GM18498 (cell line): ENCODE measurements around the gene HSPH1.
A peak's percentile ranks its signal among the peaks of the same experiment; 100 is the strongest.

Experiments used
- ATAC-seq: cut with Tn5 transposase; IDR thresholded peaks from one replicate; pipeline ENCODE4 v1.9.1; 2021; ENCODE audit warnings: mild to moderate bottlenecking, moderate library complexity; ENCODE audit not compliant: unreplicated experiment

HSPH1 gene

DNA sequence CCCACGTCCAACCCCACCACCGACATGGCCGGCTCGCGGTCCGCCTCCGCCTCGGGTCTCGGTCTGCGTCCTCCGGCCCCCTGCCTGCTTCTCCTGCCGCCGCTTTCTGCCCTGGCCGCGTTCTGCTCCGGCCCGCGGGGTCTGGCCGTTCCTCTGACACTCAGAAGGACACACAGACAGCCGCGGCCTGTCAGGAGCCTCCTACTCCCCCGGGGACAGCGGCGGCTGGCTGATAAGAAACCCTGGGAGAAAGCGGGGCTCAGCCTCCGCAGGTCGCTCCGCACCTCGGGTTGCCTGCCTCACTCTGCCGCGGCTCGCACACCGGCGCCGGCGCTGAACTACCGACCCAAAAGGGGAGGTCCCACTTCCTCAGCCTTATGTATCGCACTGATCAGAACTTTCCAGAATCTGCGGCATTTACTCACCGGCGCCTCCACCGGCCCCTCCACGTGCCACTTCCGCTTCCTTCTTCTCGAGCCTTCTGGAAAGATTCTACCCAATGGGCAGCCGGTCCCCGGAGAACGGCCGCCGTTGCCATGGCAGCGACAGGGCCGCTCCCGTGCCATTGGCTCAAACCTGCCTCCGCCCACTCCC, at the start of gene HSPH1:
Gene HSPH1, minus strand, starts transcription at position 348 of the 594 bp plus-strand sequence. Its CDS starts 322 bp downstream, at position 26.
- ATAC-seq = peak; percentile 83

- ATAC-seq = no peak
These were observed 48.1 kb upstream of the HSPH1 start for GRCh38 chr13:31209841-31210210.

DNA sequence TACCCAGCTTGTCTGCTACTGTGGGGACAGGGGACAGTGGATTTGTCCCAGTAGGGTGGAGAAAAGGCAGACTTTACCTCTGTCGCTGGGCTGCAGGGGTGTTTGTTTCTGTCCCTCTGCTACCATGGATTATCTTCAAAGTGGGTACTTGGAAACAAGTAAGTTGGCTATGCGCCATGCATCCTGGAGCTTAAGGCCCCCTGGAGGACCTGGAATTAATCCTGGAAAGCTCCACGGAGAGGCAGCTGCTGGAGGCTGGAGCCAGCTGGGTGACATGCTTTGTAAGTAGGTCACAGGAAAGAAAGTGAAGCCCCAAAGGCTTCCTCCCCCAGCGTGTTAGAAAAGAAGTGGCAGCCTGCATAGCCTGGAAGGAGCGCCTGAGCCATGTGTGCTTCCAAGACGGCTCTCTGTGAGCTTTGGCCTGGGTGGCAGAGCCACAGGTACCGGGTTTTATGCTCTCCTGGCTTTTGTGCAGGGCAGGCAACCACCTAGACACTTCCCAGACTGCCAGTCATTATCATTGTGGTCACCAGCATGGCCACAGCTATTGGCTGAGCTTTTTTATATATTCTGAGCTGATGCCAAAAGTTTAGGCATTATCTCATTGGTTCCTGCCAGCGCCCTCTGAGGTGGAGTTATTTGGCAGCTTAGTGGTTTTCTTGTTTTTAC, 47.6 kb upstream of the HSPH1 start:
- ATAC-seq = no peak

DNA sequence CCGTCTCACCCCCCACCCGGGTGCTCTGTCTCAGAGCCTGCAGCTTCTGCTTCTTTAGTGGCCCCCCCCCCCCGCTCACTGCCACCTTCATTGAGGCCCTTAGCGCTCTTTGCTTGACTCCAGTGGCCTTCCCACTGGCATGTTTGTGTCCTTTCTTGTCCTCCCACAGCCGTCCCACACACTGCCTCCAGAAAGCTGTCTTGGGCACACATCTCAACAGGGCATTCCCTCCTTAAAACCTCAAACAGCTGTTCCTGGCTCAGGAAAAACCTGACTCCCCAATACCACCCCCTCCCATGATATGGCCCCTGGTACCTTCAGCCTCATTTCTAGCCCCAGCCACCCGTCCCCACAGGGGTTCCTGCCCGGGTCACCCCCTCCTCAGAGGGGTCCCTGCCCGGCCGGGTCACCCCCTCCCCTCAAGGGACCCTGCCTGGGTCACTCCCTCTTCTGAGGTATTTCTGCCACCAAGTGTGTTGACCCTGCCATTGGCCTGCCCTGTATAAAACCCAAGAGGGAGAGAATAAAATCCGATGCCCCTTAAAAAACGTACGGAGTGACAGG, 46.9 kb upstream of the HSPH1 start:
- ATAC-seq = no peak

DNA sequence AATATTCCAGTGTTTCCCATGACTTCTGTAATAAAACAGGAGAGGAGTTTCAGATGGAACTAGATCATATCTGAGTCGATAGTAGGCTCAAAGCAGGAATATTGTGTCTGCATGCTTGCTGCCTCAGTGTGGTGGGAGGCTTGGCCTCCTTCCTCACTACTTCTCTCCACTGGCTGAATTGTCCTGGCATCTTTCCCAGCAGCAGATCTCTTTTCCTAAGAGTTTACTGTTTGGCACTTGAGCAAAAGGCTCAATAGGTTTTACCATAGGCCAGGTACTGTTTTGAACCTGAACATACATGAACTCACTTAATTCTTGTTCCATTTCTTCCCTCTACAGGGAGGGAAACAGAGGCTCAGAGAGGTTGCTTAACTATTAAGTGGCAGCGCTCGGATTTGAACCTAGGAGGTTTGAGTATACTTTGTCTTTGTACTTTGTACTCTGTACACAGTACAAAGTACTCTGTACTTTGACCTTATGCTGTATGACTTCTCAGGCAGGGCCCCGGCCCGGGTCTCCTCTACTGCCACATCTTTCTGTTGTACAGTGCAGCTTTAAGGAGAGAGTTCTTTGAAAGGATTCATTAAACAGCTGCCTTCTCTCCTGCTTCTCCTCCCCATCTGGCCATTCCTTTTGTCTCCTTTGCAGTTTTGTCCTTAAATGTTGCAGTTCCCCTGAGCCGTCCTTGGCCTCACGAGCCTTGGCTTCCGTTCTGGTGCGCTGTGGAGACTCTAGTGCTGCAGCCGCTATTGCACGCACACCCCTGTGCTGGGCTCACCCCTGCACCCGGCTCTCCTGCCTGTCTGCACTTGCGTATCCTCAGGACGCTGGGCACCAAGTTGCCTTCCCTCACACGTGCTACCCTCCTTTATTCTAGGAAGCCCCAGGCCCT, 46.2 kb upstream of the HSPH1 start:
- ATAC-seq = no peak

DNA sequence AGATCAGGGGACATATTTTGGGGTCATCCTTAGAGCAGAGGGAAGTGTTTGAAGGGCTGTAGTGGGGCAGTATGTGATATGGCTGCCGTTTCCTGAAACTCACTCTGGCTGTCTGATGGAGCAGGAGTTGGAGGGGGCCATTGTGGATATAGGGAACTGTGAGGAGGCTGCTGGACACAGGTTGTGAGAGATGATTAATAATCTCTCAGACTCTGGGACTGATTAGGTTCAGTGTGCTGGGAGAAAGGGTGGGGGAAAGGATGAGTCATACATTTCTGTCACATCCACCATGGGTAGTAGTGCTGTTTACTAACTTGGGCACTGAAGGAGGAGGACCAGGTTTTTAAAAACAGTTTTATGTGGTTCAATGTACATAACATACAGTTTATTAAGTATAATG, 42.9 kb upstream of the HSPH1 start:
- ATAC-seq = no peak

DNA sequence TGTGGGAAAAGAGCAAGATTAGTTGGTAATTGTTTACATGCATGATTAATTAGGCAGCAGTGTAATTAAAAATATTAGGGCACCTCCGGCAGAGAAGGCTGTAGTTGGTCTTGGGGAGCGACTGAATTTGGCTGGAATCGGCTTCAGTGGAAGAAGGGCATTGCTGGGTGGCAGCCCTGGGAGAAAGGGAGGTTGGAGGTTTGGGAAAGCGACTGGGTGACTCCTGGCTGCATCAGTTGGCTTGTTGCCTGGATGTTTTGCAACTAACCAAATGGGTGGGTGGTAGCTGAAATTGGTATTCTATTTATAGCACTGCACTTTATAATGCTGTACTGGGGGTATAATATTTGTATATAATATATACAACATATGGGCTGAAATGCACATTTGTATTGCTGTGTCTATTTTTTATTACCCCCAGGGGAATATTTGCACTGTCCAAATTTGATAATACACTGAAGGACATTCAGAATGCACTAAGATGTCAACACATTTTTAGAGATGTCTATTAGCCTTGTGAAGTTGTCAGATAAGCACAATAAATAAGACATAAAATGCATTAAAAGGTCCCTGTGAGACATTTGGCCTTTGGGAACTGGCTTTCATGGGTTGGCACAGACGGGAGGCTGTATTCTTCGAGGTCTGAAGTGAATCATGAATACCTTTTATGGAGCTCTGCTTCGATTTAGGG, 39.8 kb upstream of the HSPH1 start:
- no peak for ATAC-seq

DNA sequence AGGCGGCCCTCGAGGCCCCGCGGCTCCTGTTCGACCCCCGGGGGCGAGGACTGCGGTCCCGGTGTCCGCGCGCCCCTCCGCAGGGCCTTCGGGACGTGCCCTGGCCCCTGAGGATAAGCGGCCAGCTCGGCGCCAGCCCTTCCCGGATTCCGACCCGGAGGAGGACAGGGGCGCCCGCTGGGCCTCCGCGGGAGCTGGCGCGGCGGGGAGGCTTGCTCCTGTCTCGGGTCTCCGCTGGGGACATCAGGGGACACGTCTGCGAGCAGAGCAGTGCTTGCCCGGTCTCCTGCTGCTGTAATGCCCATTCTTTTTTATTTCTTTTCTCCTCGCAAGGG, 38.9 kb upstream of the HSPH1 start:
- peak; percentile 27 for ATAC-seq

DNA sequence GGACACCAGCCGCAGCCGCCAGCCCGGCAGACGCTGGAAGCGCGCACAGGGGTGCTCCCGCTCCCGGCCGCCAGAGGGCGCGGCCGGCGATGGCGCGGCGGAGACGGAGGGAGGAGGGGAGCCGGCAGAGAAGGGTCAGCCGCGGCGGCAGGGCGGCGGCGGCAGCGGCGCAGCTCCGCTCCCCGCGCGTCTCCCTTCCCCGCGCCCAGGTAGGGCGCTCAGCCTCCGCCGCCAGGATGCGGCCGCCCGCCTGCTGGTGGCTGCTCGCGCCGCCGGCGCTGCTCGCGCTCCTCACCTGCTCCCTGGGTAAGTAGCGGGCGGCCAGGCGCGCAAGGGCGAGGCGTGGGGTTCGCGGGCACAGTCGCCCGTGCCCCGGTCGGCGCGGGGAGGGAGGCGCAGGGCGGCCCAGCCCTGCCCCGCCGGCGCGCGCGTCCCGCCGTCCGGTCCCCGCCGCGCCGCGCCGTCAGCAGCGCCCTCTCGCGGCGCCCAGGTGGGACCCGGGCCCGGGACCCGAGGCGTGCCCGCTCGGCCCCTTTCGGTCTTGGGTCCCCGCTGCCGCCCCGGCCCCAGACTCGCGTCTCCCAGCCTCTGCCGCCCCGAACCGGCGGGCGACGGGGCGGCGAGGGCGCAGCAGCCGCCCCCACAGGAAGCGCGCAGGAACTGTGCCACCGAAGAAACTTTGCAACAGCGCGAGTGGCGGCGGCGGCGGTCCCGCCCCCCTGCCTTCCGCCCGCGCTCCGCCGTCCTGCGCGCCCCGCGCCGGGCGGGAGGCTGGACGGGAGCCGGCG, 38.3 kb upstream of the HSPH1 start, which contains the start of gene B3GLCT:
Gene B3GLCT, plus strand, starts transcription at position 127 of the 788 bp plus-strand sequence. Its CDS starts 110 bp downstream, at position 237.
- ATAC-seq = peak; percentile 86

DNA sequence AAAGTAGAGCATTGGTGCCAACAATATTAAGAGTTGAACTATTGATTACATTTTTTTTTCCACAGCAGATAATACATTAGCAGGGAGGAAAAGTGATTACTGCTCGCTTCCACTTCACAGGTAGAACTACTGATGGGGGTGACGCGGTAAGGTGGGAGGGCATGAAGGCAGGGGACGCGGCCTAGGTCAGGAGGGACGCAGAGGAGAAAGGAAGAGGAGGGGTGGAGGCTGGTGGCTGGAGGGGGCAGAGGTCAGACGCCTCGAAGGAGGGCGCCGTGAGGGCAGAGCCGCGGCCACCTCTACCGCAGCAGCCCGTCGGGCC, 37.8 kb upstream of the HSPH1 start:
- ATAC-seq = no peak

DNA sequence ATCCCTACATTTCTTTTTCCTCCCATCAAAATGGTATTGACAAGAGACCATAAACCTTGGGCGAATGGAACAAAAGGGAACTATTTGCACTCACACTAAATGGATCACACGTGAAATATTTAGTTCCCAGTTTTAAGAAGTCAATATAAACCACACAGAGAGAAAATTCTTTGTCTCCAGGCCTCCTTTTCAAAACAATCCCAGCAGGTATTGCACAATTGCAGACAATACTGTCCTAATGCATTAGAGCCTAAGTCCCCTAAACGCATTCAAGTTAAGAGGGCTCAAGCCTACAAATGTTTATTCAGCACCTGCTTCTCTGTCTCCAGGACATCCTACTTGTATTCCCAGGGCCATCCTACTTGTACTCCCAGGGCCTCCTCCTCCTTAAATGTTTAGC, 36.8 kb upstream of the HSPH1 start:
- ATAC-seq = no peak

DNA sequence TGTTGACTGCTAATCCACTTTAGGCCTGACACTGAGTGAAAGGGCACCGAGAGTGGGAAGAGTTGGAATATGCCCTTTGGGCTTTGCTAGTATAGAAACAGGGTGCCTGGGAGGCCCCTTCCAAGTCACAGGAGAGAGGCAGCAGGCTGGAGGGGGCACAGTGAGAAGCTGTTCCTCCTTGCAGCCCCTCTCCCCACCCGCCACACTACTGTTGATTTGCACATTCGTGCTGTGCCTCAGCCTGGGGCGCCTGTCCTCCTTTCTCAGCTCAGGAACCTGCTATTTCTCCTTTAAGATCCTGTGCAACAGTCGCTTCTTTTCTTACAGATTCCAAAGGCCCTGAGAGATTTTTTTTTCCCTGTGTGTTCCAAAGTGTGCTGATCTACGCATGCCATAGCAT, 35.3 kb upstream of the HSPH1 start:
- no peak for ATAC-seq

GRCh38 chr13:31195616-31196015, 33.9 kb upstream of the HSPH1 start:
- ATAC-seq = no peak

DNA sequence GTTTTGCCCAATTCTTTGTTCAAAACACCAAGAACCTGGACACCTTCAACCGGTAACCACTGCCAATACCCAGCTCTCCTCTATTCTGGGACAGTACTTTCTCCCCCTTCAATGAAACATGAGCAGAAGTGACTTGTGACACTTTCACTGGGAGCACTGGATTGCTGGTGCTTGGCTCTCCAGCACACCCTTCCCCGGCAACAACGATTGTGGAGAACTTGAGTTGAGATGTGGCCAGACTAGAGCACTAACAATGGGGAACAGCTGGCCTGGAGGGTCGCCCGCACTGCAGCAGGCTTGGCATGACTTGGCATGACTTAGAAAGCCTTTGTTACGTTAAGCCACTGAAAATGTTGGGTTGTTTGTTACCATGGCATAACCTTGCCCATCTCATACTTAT, 30.6 kb upstream of the HSPH1 start:
- ATAC-seq = no peak

DNA sequence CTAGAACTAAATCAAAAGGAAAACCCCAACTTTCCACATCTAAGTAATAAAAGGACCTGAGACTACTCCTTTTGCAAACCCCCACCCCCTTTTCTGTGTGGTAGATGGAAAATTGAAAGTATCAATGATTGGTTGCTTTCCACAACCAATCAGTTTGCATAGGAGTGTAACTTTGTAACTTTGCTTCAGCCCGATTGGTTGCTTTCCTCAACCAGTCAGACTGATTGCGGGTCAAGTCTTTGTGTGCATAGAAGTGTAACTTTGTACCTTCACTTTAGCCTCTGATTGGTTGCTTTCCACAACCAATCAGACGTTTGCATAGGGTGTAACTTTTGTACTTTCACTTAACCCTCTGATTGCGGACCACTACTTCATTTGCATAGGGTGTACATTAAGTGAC, 30.0 kb upstream of the HSPH1 start:
- ATAC-seq = no peak

GRCh38 chr13:31184981-31185645, 23.4 kb upstream of the HSPH1 start:
- ATAC-seq = no peak

GRCh38 chr13:31184451-31184850, 22.7 kb upstream of the HSPH1 start:
- ATAC-seq = no peak

- ATAC-seq = no peak
These were observed 21.3 kb upstream of the HSPH1 start for GRCh38 chr13:31182987-31183386.

- ATAC-seq = no peak
These were observed 18.1 kb upstream of the HSPH1 start for GRCh38 chr13:31179754-31180153.

DNA sequence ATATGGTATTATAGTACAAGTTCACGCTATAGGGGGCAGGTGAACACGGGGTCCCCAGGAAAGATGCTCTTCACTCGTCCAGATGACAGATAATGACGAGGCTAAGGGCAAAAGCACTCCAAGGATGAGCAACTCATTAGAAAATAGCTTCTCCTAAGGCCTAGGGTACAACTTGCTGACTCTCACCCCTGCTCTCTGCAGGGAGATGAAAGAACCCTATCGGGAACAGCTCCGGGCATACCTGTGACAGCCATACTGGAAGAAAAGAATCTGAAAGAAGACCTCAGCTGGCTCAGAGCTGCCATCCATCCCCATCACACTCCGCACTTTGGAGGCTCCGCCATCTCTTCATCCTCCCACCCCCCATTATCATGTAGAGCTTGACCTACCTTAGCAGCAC, 17.5 kb upstream of the HSPH1 start:
- ATAC-seq = no peak
